GM12864 (cell line): ENCODE measurements around the gene RPUSD1.

Experiments used
- DNase-seq: peaks from one replicate; pipeline ENCODE4 v3.0.0-alpha.2; 2011; ENCODE audit warnings: low read depth
- H3K4me3 ChIP-seq: 2 replicates; pipeline ENCODE4 v1.5.1; 2011; ENCODE audit warnings: mild to moderate bottlenecking, low read depth, low read length, control low read depth
- TF ChIP-seq, protein P1 (sequence below): IDR thresholded peaks from 2 replicates; pipeline ENCODE4 v1.5.1; 2011; ENCODE audit warnings: low read depth, mild to moderate bottlenecking, moderate library complexity, low read length, control low read depth, inconsistent platforms; ENCODE audit errors: missing control alignments

RPUSD1 gene

DNA sequence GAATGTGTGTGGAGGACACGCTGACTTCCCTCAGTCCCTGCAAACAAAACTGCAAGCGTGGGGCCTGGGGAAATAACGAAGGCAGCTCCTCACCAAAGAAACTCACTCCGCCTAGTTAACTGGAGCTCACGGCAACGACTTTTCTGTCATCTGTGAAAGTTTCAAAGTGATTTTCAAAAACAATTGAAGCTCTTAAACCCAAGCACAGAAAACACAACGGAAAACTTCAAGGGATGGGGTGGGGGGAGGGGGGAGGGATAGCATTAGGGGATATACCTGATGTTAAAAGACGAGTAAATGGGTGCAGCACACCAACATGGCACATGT lies 15.5 kb upstream of the RPUSD1 start:
- no peak overlapping the region for H3K4me3 ChIP-seq
- TF ChIP-seq, protein P1, sequence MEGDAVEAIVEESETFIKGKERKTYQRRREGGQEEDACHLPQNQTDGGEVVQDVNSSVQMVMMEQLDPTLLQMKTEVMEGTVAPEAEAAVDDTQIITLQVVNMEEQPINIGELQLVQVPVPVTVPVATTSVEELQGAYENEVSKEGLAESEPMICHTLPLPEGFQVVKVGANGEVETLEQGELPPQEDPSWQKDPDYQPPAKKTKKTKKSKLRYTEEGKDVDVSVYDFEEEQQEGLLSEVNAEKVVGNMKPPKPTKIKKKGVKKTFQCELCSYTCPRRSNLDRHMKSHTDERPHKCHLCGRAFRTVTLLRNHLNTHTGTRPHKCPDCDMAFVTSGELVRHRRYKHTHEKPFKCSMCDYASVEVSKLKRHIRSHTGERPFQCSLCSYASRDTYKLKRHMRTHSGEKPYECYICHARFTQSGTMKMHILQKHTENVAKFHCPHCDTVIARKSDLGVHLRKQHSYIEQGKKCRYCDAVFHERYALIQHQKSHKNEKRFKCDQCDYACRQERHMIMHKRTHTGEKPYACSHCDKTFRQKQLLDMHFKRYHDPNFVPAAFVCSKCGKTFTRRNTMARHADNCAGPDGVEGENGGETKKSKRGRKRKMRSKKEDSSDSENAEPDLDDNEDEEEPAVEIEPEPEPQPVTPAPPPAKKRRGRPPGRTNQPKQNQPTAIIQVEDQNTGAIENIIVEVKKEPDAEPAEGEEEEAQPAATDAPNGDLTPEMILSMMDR, result no peak
- no peak for DNase-seq

DNA sequence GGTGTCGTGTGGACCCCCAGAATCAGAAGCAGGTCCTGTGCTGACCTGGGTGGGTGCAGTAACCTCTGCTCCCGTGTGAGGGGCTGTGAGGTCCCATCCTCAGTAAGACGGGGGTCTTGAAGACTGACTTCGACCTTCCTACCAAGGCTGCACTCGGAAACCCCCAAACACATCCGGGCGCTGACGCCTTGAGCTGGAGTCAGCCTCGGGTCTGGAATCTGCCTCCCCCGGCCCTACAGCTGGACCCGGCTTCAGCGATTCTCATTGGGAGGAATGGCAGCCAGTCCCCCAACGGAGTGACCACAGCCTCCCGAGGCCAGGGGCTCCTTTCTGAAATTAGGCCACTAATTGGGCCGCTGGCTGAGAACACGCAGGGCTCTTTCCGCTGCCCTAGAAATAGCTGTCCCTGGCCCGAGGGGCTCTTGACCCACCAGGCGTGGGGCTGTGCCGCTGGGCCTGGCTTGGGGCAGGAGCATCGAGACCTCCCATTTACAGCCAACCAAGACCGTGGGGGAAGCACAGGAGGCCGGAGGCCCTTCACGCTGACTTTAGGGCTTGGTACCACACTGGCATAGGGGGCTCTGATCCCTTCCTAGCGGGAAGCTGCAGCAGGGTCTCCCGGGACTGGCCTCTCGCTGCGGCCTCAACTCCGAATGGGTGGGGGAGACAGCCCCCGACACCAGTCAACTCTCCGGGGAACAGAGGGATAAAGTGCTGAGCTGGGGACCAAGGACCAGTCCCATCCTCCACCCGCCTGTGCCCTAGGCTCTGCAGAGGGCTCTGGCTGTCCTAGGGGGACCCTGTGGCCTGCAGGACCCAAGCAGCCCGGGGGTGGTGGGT lies 15.0 kb upstream of the RPUSD1 start:
- H3K4me3 ChIP-seq, result no peak overlapping the region
- DNase-seq, result no peak
- TF ChIP-seq, protein P1, result no peak

DNA sequence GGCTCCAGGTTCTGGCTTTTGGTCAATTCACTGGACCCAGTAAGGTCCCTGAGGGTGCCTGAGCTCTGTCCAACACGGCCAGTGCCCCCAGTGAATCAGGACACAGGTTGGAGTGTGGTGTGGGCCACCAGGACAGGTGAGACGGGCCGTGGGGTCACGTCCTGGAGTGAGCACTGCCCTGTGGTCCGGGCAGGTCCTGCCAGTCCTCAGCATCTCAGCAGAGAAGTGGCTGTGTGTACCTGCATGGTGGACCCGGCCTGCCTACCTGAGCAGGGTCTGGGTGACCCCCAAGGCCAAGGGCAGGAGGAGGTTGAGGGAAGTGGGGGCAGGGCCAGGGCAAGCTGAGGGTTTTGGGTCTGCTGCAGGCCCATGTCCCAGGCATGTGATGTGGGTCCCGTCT lies 14.3 kb upstream of the RPUSD1 start:
- TF ChIP-seq, protein P1, result no peak
- no peak overlapping the region for H3K4me3 ChIP-seq
- DNase-seq, result no peak

DNA sequence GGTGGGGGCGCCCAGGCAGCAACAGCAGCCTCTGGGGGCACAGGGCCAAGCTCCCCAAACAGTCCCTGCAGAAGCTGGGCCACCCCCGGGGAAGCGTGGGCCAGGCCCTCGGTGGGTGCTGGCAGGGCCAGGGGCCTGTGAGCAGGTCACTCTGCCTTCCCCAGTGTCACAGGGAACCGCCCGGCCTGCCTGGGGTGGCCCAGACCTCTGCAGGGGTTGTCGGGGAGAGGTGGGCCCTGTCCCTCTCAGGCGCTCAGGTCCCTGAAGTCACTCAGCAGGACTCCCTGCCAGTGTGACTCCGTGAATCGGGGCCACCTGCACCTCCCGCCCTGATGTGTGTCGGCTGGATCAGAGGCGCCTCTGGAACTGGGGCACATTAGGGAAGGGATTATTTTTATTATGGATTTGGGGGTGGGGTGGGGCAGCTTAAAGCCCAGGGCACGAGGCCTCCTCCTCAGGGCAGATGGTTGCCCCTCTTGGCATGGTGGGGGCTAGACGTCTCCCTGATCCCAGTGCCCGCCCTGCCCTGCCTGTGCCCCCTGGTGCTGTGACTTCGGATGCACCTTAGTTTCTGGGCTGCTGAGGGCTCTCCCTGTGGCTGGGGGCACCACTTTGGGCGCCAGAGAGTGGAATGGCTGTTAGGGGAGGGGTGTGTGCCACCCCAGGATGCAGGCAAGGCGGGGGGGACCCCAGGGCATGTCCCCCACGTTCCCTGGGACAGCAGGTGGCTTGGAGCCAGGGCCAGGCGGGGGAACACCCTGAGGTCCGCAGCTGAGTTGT lies 13.6 kb upstream of the RPUSD1 start:
- TF ChIP-seq, protein P1, result no peak
- no peak for DNase-seq
- H3K4me3 ChIP-seq, result no peak overlapping the region

DNA sequence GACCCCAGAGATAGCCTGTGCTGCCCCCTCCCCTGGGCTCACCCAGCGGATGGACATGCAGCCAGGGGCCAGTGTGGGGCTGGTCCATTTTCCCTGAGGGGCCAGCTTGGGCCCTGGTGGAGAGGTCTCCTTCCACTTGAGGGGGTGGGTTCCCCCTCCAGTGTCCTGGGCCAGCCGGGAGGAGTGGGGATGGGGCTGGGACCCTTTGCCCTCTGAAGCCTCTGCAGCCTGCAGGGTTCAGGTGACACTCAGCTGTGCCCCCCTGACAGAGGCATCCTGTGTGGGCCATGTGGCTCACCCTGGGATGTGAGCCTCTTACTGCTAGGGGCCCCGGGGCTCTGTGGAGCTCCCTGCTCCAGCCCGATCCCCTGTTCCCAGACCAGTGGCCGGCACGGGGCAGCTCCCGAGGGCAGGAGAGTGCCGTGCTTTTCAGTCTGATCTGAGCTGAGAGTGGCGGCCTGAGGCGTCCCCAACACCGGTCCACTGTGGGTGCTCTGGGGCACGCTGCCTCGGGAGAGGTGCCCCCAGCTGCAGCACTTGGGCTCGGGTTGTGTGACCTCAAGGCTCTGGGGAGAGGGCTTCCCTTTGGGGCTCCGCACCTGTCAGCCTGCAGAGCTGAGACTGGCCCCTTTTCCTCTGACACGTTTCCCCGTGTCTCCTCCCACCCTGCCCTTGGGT lies 12.8 kb upstream of the RPUSD1 start:
- DNase-seq, result no peak
- no peak overlapping the region for H3K4me3 ChIP-seq
- TF ChIP-seq, protein P1, result no peak

DNA sequence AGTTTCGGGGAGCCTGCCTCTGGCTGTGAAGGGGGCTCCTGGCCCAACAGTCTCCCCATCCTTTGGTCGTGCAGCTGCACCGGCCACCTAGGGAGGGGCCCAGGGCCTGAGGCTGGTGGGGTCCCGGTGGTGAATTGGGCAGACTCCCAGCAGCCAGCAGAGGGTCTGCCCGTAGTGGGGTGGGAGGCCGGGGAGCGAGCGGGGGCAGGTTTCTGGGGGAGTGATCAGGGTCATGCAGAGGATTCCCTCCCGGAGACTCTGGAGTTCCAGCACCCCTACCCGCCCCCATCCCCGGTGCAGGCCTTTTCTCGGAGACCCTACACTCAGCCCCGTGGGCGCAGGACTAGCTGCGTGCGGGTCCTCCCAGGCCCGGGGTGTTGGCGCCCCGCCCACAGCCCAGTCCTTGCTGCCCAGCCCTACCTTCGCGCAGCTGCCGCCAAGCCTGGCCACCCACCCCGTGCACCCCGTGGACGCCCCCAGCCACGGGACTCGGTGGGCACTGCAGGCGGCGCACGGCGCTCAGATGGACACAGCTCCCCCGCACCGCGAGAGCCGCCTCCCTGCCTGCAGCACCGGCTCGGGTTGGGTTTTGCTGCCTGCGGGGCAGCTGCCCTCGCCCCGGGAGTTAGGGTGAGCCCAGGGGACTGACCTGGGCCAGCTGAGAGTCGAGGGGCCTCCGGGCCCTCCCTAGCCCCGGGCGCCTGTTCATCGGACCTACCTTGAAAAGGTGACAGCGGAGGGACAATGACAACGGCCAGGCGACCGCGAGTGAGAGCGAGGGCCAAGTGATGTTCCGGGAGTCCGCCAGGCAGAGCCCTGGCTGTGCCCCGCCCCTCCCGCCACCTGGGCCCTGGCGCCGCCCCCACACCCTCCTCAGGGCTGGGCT lies 12.0 kb upstream of the RPUSD1 start, which contains the start of gene GNG13:
GNG13 (minus strand) TSS at position 787 of the 886 bp plus-strand sequence. CDS start 1,657 bp downstream, outside the sequence.
- no peak within 1 kb of the TSS for H3K4me3 ChIP-seq
- TF ChIP-seq, protein P1, result no peak
- no peak for DNase-seq
